A673 (cell line): ENCODE results near the gene TMEM243. TPM values are rescaled to one million over a fixed set of nuclear protein-coding genes. Genes with fewer than 3 reads are reported as not detected.

Experiments used
- BruUV-seq: library from RNA; stranded (reverse); fragments of 400-500 nt; replicated peaks from 2 replicates; lab custom pipeline; 2021; lab: Mats Ljungman, UMichigan
- CTCF ChIA-PET: fragments of 300-600 bp; sonication (Branson Sonifier 250); formaldehyde crosslinking; loops from one replicate; lab custom pipeline; 2022; ENCODE audit warnings: antibody characterized with exemption; lab: Charles Lee
- POLR2A ChIA-PET: fragments of 300-600 bp; sonication (Branson Sonifier 250); formaldehyde crosslinking; loops from one replicate; lab custom pipeline; 2022; ENCODE audit warnings: antibody characterized with exemption; ENCODE audit not compliant: low non-redundant PET; lab: Charles Lee
- DNase-seq: peaks from one replicate; pipeline ENCODE4 v3.0.0-alpha.2; 2015; ENCODE audit warnings: low spot score
- H3K27ac ChIP-seq: fragments of 200-600 bp; sonication (generic); 2 replicates; pipeline ENCODE4 v1.5.1; 2016; ENCODE audit warnings: mixed run types, low read depth, mild to moderate bottlenecking, mixed read lengths, antibody characterized with exemption, low read length; ENCODE audit not compliant: poor library complexity, severe bottlenecking
- H3K27me3 ChIP-seq: fragments of 200-600 bp; sonication (generic); replicated peaks from 2 replicates; pipeline ENCODE4 v1.6.1; 2017; ENCODE audit warnings: mixed run types, low read depth, mild to moderate bottlenecking, mixed read lengths, antibody characterized with exemption, low read length; ENCODE audit not compliant: insufficient read depth, poor library complexity
- H3K36me3 ChIP-seq: fragments of 200-600 bp; sonication (generic); 2 replicates; pipeline ENCODE4 v1.6.1; 2016; ENCODE audit warnings: mixed run types, mild to moderate bottlenecking, mixed read lengths, antibody characterized with exemption, low read length; ENCODE audit not compliant: insufficient read depth, poor library complexity, severe bottlenecking
- H3K4me1 ChIP-seq: fragments of 200-600 bp; sonication (generic); 2 replicates; pipeline ENCODE4 v1.6.1; 2017; ENCODE audit warnings: mixed run types, mild to moderate bottlenecking, mixed read lengths, antibody characterized with exemption, low read length; ENCODE audit not compliant: insufficient read depth, poor library complexity, severe bottlenecking
- H3K4me3 ChIP-seq: fragments of 200-600 bp; sonication (generic); 2 replicates; pipeline ENCODE4 v1.5.1; 2016; ENCODE audit warnings: low read depth, mixed run types, mild to moderate bottlenecking, mixed read lengths, low read length; ENCODE audit not compliant: poor library complexity, severe bottlenecking
- H3K9me3 ChIP-seq: fragments of 200-600 bp; sonication (generic); 2 replicates; pipeline ENCODE4 v1.6.1; 2016; ENCODE audit warnings: mixed run types, low read depth, mild to moderate bottlenecking, mixed read lengths, antibody characterized with exemption, low read length; ENCODE audit not compliant: poor library complexity, severe bottlenecking
- EZH2 ChIP-seq: fragments of 200-600 bp; sonication (generic); IDR thresholded peaks from 2 replicates; pipeline ENCODE4 v1.6.1; 2017; ENCODE audit warnings: borderline replicate concordance, low read depth, mild to moderate bottlenecking, mixed read lengths, antibody characterized with exemption, low read length; ENCODE audit not compliant: poor library complexity, severe bottlenecking
- intact Hi-C: fragments of 100-400 bp; cut with micrococcal nuclease; formaldehyde crosslinking; loops from one replicate; pipeline ENCODE4 v1.10.0; 2022; ENCODE audit not compliant: unreplicated experiment
- total RNA-seq: library from RNA; stranded (reverse); gene quantifications from 2 replicates; pipeline ENCODE4 v1.2.3, GENCODE V29; 2021
- TF ChIP-seq, protein P1 (sequence below): fragments of 300-800, 200-600 bp; sonication (generic); conservative IDR thresholded peaks from 2 replicates; pipeline ENCODE4 v1.5.1; 2017; ENCODE audit warnings: low read depth, mild to moderate bottlenecking, antibody characterized with exemption, low read length, moderate library complexity, mixed read lengths

Gene TMEM243
- total RNA-seq, 1 experiment from 2014 or later, result 24.5 TPM

DNA sequence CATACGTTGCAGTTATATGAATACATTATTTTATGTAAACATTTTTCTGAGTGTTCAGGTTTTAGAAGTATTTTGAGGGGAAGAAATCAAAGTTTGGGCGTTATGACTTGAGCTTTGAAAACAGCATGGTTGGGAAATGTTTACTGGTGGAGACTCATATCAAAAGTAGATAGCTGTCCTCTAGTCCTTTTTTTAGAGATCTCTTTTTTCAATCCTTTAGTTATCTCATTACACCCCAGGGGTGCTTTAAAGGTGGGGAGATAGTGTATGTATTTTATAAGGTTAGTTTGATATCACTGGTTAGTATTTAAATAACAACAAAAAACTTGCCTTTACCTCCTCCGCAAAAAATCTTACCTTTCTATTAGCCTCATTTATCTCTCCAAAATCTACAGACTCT is 65.0 kb downstream of the TMEM243 start:
- intact Hi-C loops, result loop anchor here (5.0 kb wide), 1 partner anchor 83 kb away; no protein-coding TSS in a partner anchor
- Histone ChIP-seq H3K36me3 (peaks cover 11% of the 10 kb centered on the region), H3K4me1 (peaks cover 11% of the 10 kb centered on the region), H3K27ac (no peak overlapping the region), H3K4me3 (peak overlapping the region; percentile 89), H3K27me3 (no peaks in the 10 kb centered on the region), H3K9me3 (no peaks in the 10 kb centered on the region)
- no TSS peak for BruUV-seq
- no peak for DNase-seq
- no peak for TF ChIP-seq EZH2
- TF ChIP-seq, protein P1, sequence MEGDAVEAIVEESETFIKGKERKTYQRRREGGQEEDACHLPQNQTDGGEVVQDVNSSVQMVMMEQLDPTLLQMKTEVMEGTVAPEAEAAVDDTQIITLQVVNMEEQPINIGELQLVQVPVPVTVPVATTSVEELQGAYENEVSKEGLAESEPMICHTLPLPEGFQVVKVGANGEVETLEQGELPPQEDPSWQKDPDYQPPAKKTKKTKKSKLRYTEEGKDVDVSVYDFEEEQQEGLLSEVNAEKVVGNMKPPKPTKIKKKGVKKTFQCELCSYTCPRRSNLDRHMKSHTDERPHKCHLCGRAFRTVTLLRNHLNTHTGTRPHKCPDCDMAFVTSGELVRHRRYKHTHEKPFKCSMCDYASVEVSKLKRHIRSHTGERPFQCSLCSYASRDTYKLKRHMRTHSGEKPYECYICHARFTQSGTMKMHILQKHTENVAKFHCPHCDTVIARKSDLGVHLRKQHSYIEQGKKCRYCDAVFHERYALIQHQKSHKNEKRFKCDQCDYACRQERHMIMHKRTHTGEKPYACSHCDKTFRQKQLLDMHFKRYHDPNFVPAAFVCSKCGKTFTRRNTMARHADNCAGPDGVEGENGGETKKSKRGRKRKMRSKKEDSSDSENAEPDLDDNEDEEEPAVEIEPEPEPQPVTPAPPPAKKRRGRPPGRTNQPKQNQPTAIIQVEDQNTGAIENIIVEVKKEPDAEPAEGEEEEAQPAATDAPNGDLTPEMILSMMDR, result no peak
- ChIA-PET CTCF (interaction anchor here (0.6 kb wide), 1 partner anchor 21 kb away, joined by 4 read pairs; no protein-coding TSS in a partner anchor), POLR2A (no interaction called here)

DNA sequence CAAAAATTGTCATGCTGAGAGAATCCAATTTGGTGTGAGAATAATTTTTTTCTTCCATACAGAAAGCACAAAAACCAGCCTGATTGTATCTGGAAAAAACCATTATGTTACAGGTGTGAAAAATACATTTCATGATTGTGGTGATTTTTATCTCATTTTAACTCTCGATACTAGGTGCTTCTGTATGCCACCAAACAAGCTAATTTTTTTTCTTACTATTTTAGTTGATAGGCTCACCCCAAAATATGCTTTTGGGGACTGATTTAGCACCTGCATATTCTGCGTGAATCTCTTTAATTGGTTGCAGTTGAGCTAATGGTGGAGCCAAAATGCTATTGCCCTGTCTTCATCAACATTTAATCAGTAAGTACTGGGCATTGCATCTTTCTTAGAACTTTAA is 65.4 kb downstream of the TMEM243 start:
- Histone ChIP-seq H3K9me3 (no peaks in the 10 kb centered on the region), H3K27ac (peak overlapping the region; percentile 99), H3K27me3 (no peaks in the 10 kb centered on the region), H3K4me3 (peak overlapping the region; percentile 89), H3K4me1 (peaks cover 11% of the 10 kb centered on the region), H3K36me3 (peaks cover 11% of the 10 kb centered on the region)
- TF ChIP-seq, protein P1, result no peak
- no peak for TF ChIP-seq EZH2
- no TSS peak for BruUV-seq
- no peak for DNase-seq
- POLR2A ChIA-PET, result no interaction called here
- CTCF ChIA-PET, result no interaction called here
- intact Hi-C loops, result loop anchor here (5.0 kb wide), 1 partner anchor 83 kb away; no protein-coding TSS in a partner anchor

DNA sequence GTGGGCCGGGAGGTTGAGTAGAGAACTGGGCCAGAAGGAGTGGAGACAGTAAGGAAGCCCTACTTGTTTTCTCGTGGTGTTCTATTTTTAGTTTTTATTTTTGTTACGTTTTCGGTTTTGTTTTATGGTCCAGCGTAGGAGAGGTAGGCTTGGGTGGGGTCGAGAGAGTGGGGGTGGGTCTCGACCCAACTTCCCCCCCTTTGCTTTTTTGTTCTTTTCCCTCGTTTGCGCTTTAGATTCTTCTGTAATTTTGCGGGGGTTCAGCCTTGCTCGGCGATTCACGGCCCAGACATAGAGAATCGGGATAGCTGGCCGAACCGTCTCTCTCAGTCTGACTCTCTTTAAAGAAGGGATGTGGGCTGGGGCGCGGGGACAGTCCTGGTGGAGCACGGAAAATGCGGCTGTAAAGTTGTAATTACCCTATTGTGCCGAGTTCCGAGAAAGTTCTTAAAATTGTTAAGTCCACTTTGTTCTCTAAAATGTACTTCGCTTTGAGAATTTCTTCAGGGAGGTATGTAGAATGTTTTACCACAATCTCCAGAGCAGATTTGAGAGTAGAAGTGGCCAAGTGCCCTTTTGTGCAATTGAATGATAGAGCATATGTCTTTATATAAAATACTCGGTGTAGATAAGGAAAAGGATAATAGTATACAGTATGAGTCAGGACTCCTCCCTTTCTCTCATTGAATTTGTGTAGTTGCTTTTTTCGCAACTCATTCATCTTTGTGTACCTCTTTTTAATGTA is 66.5 kb downstream of the TMEM243 start:
- H3K36me3 ChIP-seq, result peaks cover 11% of the 10 kb centered on the region
- no peaks in the 10 kb centered on the region for H3K9me3 ChIP-seq
- ChIA-PET POLR2A (interaction anchor here (0.6 to 1.2 kb wide), 4 partner anchors 30 to 180 kb away, joined by 3 to 6 read pairs (median 4); no protein-coding TSS in a partner anchor), CTCF (no interaction called here)
- TSS peak; percentile 62 for BruUV-seq
- H3K4me1 ChIP-seq, result peaks cover 11% of the 10 kb centered on the region
- peak overlapping the region; percentile 99 for H3K27ac ChIP-seq
- H3K4me3 ChIP-seq, result peak overlapping the region; percentile 89
- intact Hi-C loops, result loop anchor here (2.0 to 5.0 kb wide), 2 partner anchors 66 to 84 kb away; partner anchors contain the start of gene TMEM243
- TF ChIP-seq, protein P1, result no peak
- no peak for TF ChIP-seq EZH2
- no peaks in the 10 kb centered on the region for H3K27me3 ChIP-seq
- DNase-seq, result peak; percentile 38
